Type B pancreatic cell (in vitro differentiated cells): ENCODE data around the gene L3MBTL4. TPM values are rescaled to one million over a fixed set of nuclear protein-coding genes. Genes with fewer than 3 reads are reported as not detected.

Experiments used
- DNase-seq: peaks from one replicate; pipeline ENCODE4 v3.0.0; 2021; ENCODE audit warnings: mixed read lengths; ENCODE audit not compliant: unreplicated experiment; ENCODE audit errors: extremely low spot score
- H3K27ac Mint-ChIP-seq: 2 replicates; pipeline ENCODE4 v1.8.0; 2021; ENCODE audit warnings: mild to moderate bottlenecking, mixed read lengths
- H3K27me3 Mint-ChIP-seq: 2 replicates; pipeline ENCODE4 v1.8.0; 2021; ENCODE audit warnings: mixed read lengths
- H3K36me3 Mint-ChIP-seq: 2 replicates; pipeline ENCODE4 v1.8.0; 2021; ENCODE audit warnings: mixed read lengths
- H3K4me1 Mint-ChIP-seq: one replicate; pipeline ENCODE4 v1.8.0; 2021; ENCODE audit warnings: mixed read lengths; ENCODE audit not compliant: unreplicated experiment
- H3K4me3 Mint-ChIP-seq: 2 replicates; pipeline ENCODE4 v1.8.0; 2021; ENCODE audit warnings: mild to moderate bottlenecking, mixed read lengths
- H3K9me3 Mint-ChIP-seq: 2 replicates; pipeline ENCODE4 v1.8.0; 2021; ENCODE audit warnings: mixed read lengths
- total RNA-seq: library from RNA; stranded (reverse); gene quantifications from 2 replicates; pipeline ENCODE4 v1.2.1, GENCODE V29; 2021; ENCODE audit warnings: low replicate concordance
- TF ChIP-seq, protein P1 (sequence below): fragments of 200-600 bp; sonication (generic); conservative IDR thresholded peaks from 2 replicates; pipeline ENCODE4 v1.5.0; 2021; ENCODE audit warnings: antibody characterized with exemption, mild to moderate bottlenecking

Gene L3MBTL4
- total RNA-seq, 1 donor from 2014 or later: 2.2 TPM

DNA sequence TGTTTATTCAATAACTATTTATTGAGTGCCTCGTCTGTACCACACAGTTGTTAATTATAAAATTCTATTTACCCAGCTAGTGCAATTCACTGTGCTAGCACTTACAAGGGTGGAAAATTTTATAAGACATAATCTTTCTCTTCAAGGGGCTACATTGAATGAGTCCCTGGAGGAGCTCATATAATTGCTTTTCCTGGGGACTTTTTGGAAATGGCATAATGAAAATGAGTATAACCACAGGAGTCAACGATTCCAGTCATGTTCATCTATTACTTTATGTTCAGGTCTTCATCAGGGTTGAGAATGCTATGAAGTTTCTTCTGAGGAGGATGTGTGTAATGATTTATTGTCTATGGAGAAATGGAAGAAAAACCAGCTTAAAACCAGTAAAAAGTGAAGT, 466.5 kb downstream of the L3MBTL4 start:
- Mint-ChIP-seq H3K27ac (no peak overlapping the region), H3K4me1 (peaks cover 23% of the 10 kb centered on the region), H3K27me3 (peaks cover 46% of the 10 kb centered on the region), H3K4me3 (no peak overlapping the region), H3K36me3 (no peaks in the 10 kb centered on the region), H3K9me3 (no peaks in the 10 kb centered on the region)
- TF ChIP-seq, protein P1, sequence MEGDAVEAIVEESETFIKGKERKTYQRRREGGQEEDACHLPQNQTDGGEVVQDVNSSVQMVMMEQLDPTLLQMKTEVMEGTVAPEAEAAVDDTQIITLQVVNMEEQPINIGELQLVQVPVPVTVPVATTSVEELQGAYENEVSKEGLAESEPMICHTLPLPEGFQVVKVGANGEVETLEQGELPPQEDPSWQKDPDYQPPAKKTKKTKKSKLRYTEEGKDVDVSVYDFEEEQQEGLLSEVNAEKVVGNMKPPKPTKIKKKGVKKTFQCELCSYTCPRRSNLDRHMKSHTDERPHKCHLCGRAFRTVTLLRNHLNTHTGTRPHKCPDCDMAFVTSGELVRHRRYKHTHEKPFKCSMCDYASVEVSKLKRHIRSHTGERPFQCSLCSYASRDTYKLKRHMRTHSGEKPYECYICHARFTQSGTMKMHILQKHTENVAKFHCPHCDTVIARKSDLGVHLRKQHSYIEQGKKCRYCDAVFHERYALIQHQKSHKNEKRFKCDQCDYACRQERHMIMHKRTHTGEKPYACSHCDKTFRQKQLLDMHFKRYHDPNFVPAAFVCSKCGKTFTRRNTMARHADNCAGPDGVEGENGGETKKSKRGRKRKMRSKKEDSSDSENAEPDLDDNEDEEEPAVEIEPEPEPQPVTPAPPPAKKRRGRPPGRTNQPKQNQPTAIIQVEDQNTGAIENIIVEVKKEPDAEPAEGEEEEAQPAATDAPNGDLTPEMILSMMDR: no peak
- DNase-seq: no peak

DNA sequence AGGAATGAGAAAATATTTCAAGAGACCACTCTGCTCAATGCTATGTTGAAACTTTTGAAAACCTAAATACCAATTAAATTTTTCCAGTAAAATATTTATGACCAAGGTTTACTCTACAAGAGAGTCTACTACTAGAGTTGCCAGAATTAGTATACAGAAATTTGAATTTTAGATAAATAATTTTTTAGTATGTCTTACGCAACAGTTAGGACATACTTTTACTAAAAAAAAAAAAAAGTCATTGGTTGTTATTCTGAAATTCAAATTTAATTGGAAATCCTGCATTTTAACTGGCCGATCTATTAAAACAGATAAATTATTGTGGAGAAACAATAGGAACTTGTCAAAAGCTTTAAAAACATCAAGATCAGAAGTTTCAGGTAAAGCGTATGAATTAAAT, 470.3 kb downstream of the L3MBTL4 start:
- DNase-seq: no peak
- Mint-ChIP-seq H3K4me1 (peaks cover 15% of the 10 kb centered on the region), H3K9me3 (no peaks in the 10 kb centered on the region), H3K27me3 (peaks cover 43% of the 10 kb centered on the region), H3K36me3 (no peaks in the 10 kb centered on the region), H3K4me3 (no peak overlapping the region), H3K27ac (no peak overlapping the region)
- TF ChIP-seq, protein P1: no peak

DNA sequence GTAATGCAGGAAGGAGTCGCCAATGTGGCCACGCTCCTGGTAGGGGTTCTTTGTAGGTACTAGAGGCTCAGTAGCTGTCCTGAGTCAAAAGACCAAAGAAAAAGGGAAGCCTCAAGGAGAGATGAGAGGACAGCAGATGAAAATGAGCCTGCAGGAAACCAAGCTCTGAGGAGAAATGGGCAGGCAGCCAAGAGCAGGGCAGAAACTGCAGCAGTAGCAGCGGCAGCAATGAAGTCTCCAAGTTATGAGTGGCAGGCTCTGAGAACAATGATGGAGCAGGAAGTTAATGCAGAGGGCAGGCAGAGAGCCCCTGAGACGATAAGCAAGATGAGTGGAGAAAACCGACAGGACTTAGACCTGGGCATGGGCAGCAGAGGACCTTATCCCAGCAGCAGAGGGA, 471.2 kb downstream of the L3MBTL4 start:
- H3K4me3 Mint-ChIP-seq: no peak overlapping the region
- DNase-seq: no peak
- TF ChIP-seq, protein P1: no peak
- no peak overlapping the region for H3K27ac Mint-ChIP-seq
- no peaks in the 10 kb centered on the region for H3K9me3 Mint-ChIP-seq
- H3K4me1 Mint-ChIP-seq: peaks cover 7% of the 10 kb centered on the region
- peaks cover 37% of the 10 kb centered on the region for H3K27me3 Mint-ChIP-seq
- no peaks in the 10 kb centered on the region for H3K36me3 Mint-ChIP-seq

DNA sequence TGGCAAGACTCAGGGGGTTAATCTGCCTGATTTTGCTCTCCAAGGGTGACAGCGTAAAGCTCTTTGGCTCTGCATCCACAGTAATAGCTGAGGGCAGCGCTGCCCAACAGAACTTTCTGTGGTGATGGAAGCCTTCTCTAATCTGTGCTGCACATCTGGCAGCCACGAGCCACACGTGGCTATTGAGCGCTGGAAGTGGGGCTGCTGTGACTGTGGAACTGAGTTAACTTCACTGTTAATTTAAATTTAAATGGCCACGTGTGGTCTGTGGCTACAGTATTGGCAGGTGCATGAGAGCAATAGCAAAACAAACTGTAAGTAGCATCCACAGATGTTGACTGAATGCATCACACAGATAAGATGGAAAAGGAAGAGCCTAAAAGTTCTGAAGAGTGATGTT, 472.1 kb downstream of the L3MBTL4 start:
- no peak overlapping the region for H3K27ac Mint-ChIP-seq
- peaks cover 41% of the 10 kb centered on the region for H3K27me3 Mint-ChIP-seq
- TF ChIP-seq, protein P1: no peak
- peaks cover under 1% of the 10 kb centered on the region for H3K4me1 Mint-ChIP-seq
- H3K4me3 Mint-ChIP-seq: no peak overlapping the region
- no peaks in the 10 kb centered on the region for H3K9me3 Mint-ChIP-seq
- no peak for DNase-seq
- H3K36me3 Mint-ChIP-seq: no peaks in the 10 kb centered on the region

DNA sequence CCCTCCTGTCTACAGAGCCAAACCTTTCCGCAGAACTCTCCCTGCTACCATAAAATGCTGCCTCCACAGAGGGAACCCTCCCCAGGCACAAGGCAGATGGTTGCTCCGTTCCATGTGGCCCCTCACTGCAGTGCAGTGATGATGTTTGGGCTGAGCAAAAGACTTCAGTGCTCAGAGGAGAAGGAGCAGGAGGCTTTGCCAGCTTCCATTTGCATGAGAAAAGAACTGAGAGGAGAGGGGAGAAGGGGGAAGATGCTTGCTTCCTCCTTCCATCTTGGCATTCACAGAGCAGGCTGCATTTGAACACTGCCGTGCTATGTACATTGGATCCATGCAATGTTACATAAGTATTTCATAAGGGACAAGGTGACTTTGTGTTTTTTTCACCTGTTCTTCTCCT, 472.8 kb downstream of the L3MBTL4 start:
- TF ChIP-seq, protein P1: no peak
- peaks cover 44% of the 10 kb centered on the region for H3K27me3 Mint-ChIP-seq
- no peak for DNase-seq
- no peak overlapping the region for H3K27ac Mint-ChIP-seq
- H3K36me3 Mint-ChIP-seq: no peaks in the 10 kb centered on the region
- no peaks in the 10 kb centered on the region for H3K9me3 Mint-ChIP-seq
- no peaks in the 10 kb centered on the region for H3K4me1 Mint-ChIP-seq
- no peak overlapping the region for H3K4me3 Mint-ChIP-seq
